Measurements from ENCODE around the gene SOCS6.

DNA sequence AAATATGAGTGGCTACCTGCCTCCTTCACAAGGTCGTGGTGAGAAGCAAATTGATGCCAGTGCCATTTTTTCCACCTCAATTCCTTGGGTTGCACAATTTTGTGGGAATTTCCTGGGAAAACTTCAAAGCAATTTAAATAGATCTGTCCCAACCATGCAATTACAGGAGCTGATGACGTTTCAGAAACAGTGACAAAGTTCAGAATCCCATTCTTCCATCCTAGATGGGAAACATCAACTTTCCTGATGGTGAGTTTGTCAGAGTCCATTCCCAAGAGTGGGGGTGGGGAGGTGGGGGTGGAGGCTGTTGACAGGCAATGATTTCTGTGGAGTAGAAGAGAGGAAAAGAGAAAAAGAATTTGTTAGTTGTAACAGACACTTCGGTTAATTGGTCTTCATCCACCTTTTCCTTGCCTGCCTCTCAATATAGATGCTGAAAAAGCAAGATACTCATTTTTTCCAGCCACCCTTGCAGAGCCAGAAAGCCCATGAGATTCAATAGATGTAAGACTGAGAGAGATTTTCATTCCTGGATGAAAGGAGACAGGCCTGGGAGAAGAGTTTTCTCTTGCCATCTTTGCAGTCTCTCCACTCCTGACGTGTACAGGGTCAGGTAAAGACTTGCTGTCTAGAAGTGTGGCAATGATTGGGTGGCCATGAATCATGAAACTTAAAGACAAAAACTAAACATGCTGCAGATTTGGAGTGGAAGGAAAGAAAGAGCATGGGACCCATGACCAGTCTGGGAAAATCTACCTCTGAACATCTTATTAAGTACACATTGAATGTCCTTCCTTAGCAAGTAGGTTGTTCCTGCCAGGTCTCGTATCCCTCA lies 47.3 kb downstream of the SOCS6 start:
- TF ChIP-seq, protein P1, sequence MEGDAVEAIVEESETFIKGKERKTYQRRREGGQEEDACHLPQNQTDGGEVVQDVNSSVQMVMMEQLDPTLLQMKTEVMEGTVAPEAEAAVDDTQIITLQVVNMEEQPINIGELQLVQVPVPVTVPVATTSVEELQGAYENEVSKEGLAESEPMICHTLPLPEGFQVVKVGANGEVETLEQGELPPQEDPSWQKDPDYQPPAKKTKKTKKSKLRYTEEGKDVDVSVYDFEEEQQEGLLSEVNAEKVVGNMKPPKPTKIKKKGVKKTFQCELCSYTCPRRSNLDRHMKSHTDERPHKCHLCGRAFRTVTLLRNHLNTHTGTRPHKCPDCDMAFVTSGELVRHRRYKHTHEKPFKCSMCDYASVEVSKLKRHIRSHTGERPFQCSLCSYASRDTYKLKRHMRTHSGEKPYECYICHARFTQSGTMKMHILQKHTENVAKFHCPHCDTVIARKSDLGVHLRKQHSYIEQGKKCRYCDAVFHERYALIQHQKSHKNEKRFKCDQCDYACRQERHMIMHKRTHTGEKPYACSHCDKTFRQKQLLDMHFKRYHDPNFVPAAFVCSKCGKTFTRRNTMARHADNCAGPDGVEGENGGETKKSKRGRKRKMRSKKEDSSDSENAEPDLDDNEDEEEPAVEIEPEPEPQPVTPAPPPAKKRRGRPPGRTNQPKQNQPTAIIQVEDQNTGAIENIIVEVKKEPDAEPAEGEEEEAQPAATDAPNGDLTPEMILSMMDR (IDR thresholded peaks at IDR 0.05 in 4 of 5, conservative IDR thresholded peaks at IDR 0.05 in 1 of 5) = no peak
- TF ChIP-seq POLR2A (IDR thresholded peaks at IDR 0.05) = no peak
